Measurements from ENCODE around the gene PPIA. TPM values are rescaled to one million over a fixed set of nuclear protein-coding genes. Genes with fewer than 3 reads are reported as not detected.
A peak's percentile ranks its signal among the peaks of the same experiment; 100 is the strongest.

The PPIA gene
- total RNA-seq, 2 donors from 2014 or later: 352 to 366 TPM

- Histone ChIP-seq H3K27me3 (no peaks in the 10 kb centered on the region), H3K9me3 (no peaks in the 10 kb centered on the region), H3K27ac (no peak overlapping the region), H3K4me1 (peaks cover 12% of the 10 kb centered on the region), H3K36me3 (replicated peaks in 1 of 2; ENCODE audit: insufficient read depth in 1 of 2, low read depth in 2 of 2) (peaks cover 12 to 30% of the 10 kb centered on the region in 2 donors), H3K4me3 (no peak overlapping the region)
- WGBS, 2 donors: 92 to 98% methylated on average over 13 to 20 of the region's 20 CpGs
- intact Hi-C loops (cut with DNase I): no loop called here
- DNase-seq (no peak), ATAC-seq (no peak)
- TF ChIP-seq POLR2A (IDR thresholded peaks at IDR 0.05) (no peak), CTCF (IDR thresholded peaks at IDR 0.05) (no peak)
Measured at GRCh38 chr7:44762726-44763522, 33.6 kb upstream of the PPIA start.

- H3K9me3 ChIP-seq: no peaks in the 10 kb centered on the region
- H3K27me3 ChIP-seq: no peaks in the 10 kb centered on the region
- H3K4me3 ChIP-seq: no peak overlapping the region
- ATAC-seq (no peak), DNase-seq (no peak)
- WGBS, 2 donors: 96 to 98% methylated on average over 6 of the region's 6 CpGs
- peaks cover 23% of the 10 kb centered on the region for H3K4me1 ChIP-seq
- H3K27ac ChIP-seq: no peak overlapping the region
- intact Hi-C loops (cut with DNase I): no loop called here
- peaks cover 12 to 29% of the 10 kb centered on the region in 2 donors for H3K36me3 ChIP-seq (replicated peaks in 1 of 2; ENCODE audit: insufficient read depth in 1 of 2, low read depth in 2 of 2)
- TF ChIP-seq CTCF (IDR thresholded peaks at IDR 0.05) (no peak), POLR2A (IDR thresholded peaks at IDR 0.05) (no peak)
Measured at GRCh38 chr7:44764081-44764480, 32.4 kb upstream of the PPIA start.

GRCh38 chr7:44764665-44765578, 31.6 kb upstream of the PPIA start:
- DNase-seq: peak in 2 of 4 donors; percentile 44 to 58
- WGBS, 2 donors: 76 to 88% methylated on average over 13 to 22 of the region's 22 CpGs

More at GRCh38 chr7:44764665-44765578, 31.6 kb upstream of the PPIA start:
- ATAC-seq: no peak
- intact Hi-C loops (cut with DNase I): no loop called here
- Histone ChIP-seq H3K9me3 (no peaks in the 10 kb centered on the region), H3K27me3 (no peaks in the 10 kb centered on the region), H3K4me1 (peaks cover 32% of the 10 kb centered on the region), H3K36me3 (replicated peaks in 1 of 2; ENCODE audit: insufficient read depth in 1 of 2, low read depth in 2 of 2) (peaks cover 12 to 26% of the 10 kb centered on the region in 2 donors), H3K4me3 (no peak overlapping the region), H3K27ac (no peak overlapping the region)
- peak in 3 of 7 experiments; percentile 12 to 36 (median 32) for TF ChIP-seq CTCF (IDR thresholded peaks at IDR 0.05)
- TF ChIP-seq POLR2A (IDR thresholded peaks at IDR 0.05): no peak
